Measurements from ENCODE around the gene USP53.
A peak's percentile ranks its signal among the peaks of the same experiment; 100 is the strongest.
"Not testable (repeated sequence)": the region's sequence is repeated elsewhere in the genome, so short reads cannot be mapped to it uniquely, and the experiment has no call there.

Gene USP53

DNA sequence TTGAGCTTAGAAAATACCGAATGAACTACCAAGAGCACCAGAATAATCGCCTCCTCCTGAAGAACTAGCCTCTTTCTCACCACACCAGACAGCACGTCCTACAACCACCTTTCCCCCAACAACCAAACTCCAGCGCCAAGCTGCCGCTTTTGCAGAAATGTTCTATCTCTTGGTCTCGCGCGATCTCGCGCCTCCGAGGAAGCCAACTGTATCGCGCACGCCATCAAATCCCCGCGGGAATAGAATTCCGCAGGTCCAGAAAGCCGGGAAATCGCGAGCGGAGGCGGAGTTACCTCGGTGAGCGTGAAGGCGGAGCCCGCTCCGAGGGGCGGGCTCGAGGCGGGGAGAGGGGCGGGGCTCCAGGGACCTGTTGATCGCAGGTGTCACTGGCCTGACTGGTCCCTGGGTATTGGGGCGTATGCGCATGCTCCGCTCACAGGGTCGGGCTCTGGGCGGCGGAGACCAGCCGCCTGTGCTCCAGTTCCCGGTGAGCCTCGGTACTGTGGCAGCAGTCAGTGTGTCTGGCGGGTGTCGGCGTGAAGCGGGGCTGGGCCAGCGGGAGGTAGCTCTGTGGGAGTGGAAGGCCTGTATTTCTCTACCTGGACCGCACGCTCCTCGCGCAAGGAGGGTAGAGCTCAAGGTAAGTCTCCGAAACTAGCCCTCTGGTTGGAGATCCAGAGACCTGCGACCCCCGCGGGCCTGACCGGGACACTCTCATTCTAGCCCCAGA, at the start of gene USP53:
USP53 (plus strand) TSS at position 480 of the 730 bp plus-strand sequence. CDS start 27,047 bp downstream, outside the sequence.
- DNase-seq (ENCODE audit: low read depth, low spot score): peak; percentile 99
- in situ Hi-C loops (cut with HindIII; ENCODE audit: low sequenced_read_pairs): no loop called here
- TF ChIP-seq, protein P1, sequence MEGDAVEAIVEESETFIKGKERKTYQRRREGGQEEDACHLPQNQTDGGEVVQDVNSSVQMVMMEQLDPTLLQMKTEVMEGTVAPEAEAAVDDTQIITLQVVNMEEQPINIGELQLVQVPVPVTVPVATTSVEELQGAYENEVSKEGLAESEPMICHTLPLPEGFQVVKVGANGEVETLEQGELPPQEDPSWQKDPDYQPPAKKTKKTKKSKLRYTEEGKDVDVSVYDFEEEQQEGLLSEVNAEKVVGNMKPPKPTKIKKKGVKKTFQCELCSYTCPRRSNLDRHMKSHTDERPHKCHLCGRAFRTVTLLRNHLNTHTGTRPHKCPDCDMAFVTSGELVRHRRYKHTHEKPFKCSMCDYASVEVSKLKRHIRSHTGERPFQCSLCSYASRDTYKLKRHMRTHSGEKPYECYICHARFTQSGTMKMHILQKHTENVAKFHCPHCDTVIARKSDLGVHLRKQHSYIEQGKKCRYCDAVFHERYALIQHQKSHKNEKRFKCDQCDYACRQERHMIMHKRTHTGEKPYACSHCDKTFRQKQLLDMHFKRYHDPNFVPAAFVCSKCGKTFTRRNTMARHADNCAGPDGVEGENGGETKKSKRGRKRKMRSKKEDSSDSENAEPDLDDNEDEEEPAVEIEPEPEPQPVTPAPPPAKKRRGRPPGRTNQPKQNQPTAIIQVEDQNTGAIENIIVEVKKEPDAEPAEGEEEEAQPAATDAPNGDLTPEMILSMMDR (IDR thresholded peaks at IDR 0.05; ENCODE audit: low read depth, low read length): no peak

DNA sequence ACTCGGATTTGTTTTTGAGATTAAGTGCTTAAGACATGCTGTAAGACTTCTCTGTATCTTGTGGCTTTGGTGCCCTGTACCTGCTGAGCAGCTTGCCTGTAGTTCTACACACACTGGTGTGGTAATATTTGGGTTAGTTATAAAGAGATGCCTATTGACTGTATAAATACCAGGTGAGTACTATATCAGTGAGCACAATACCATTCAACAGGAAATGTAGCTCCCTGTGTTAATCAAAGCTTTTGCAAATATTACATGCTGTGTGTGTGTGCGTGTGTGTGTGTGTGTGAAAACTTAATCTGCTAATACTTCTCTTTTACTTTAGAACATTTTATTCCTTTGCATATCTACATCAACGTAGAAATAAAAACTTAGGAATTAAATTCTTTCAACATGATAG, 46.7 kb upstream of the USP53 start:
- no peak for DNase-seq (ENCODE audit: low read depth, low spot score)
- TF ChIP-seq, protein P1 (IDR thresholded peaks at IDR 0.05; ENCODE audit: low read depth, low read length): no peak
- in situ Hi-C loops (cut with HindIII; ENCODE audit: low sequenced_read_pairs): no loop called here
- H3K4me3 ChIP-seq (ENCODE audit: low read depth, low read length): no peak overlapping the region

More for the DNA sequence above, at the start of gene USP53:
- peak within 1 kb of the TSS; percentile 78 for H3K4me3 ChIP-seq (ENCODE audit: low read depth, low read length)

DNA sequence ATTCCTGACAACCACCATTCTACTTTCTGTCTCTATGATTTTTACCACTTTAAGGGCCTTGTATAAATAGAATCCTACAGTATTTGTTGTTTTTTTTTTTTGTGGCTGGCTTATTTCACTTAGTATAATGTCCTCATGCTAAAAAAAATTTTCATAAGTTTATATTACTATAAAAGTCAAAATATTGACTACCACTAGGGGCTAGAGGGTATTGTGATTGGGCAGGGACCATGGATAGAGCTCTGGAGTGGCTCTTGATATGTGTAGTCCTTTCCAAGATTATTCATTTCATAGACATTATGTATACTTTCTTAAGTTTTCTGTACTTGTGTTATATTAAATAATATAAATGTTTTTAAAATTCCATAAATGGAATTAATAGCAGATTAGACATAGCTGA, 42.3 kb upstream of the USP53 start:
- H3K4me3 ChIP-seq (ENCODE audit: low read depth, low read length): no peak overlapping the region
- TF ChIP-seq, protein P1 (IDR thresholded peaks at IDR 0.05; ENCODE audit: low read depth, low read length): no peak
- in situ Hi-C loops (cut with HindIII; ENCODE audit: low sequenced_read_pairs): no loop called here
- no peak for DNase-seq (ENCODE audit: low read depth, low spot score)

DNA sequence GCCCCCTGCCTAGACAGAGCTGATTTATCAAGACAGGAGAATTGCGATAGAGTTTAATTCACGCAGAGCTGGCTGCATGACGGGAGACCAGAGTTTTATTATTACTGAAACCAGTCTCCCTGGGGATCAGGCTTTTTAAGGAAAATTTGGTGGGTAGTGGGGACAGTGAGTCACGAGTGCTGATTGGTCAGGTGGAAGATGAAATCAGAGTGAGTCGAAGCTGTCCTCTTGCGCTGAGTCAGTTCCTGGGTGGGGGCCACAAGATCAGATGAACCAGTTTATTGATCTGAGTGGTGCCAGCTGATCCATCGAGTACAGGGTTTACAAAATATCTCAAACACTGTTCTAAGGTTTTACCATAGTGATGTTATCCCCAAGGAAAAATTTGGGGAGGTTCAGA, 40.3 kb upstream of the USP53 start:
- TF ChIP-seq, protein P1 (IDR thresholded peaks at IDR 0.05; ENCODE audit: low read depth, low read length): no peak
- no peak overlapping the region for H3K4me3 ChIP-seq (ENCODE audit: low read depth, low read length)
- in situ Hi-C loops (cut with HindIII; ENCODE audit: low sequenced_read_pairs): no loop called here
- DNase-seq (ENCODE audit: low read depth, low spot score): no peak

DNA sequence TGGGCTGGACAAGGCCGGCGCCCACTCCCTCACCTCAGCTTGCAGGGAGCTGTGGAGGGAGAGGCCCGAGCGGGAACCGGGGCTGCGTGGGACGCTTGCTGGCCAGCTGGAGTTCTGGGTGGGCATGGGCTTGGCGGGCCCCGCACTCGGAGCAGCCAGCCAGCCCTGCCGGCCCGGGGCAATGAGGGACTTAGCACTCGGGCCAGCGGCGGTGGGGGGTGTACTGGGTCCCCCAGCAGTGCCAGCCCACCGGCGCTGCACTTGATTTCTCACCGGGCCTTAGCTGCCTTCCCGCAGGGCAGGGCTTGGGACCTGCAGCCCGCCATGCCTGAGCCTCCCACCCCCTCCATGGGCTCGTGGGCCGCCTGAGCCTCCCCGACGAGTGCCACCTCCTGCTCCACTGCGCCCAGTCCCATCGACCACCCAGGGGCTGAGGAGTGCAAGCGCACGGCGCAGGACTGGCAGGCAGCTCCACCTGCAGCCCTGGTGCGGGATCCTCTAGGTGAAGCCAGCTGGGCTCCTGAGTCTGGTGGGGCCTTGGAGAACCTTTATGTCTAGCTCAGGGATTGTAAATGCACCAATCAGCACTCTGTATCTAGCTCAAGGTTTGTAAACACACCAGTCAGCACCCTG, 38.7 kb upstream of the USP53 start:
- H3K4me3 ChIP-seq (ENCODE audit: low read depth, low read length); in situ Hi-C loops (cut with HindIII; ENCODE audit: low sequenced_read_pairs); DNase-seq (ENCODE audit: low read depth, low spot score): not testable (repeated sequence)

DNA sequence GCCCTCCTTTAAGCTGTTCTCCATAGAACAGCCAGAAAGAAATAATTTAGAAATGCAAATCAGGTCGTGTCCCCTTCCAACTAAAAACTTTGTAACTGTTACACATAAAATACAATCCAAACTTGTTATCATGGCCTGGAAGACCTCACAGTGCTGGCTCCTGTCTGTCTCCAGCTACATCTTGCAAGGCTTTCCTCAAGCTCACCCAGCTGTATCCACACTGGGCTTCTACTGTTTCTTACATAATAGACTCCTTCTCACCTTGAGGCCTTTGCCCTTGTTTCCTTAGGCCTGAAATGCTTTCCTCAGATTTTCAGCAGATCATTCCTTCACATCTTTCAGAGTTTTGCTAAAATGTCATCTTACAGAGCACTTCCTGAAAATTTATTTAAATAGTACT, 33.5 kb upstream of the USP53 start:
- TF ChIP-seq, protein P1 (IDR thresholded peaks at IDR 0.05; ENCODE audit: low read depth, low read length): no peak
- no peak overlapping the region for H3K4me3 ChIP-seq (ENCODE audit: low read depth, low read length)
- no peak for DNase-seq (ENCODE audit: low read depth, low spot score)
- in situ Hi-C loops (cut with HindIII; ENCODE audit: low sequenced_read_pairs): no loop called here

DNA sequence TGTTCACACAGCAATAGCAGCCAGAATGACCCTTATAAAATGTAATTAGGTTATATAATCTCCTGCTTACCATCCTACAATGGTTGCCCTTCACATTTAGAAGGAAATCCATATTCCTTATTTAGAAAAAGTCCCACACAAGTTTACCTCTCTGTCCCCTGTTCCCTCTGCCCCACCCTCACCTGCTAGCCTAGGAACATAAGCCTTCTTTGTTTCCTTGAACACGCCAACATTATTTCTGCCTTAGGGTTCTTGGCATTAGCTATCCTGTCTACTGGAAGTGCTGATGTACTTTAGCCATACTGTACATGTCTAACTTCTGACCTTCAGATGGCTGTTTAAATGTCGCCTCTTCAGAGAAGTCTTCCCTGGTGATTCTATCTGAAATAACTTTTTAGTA, 28.4 kb upstream of the USP53 start:
- TF ChIP-seq, protein P1 (IDR thresholded peaks at IDR 0.05; ENCODE audit: low read depth, low read length): no peak
- H3K4me3 ChIP-seq (ENCODE audit: low read depth, low read length): no peak overlapping the region
- DNase-seq (ENCODE audit: low read depth, low spot score): no peak
- in situ Hi-C loops (cut with HindIII; ENCODE audit: low sequenced_read_pairs): no loop called here
